Testis (tissue), 2 donors: ENCODE results near the gene GLIS1.

Source experiments
- CTCF ChIP-seq, 3 experiments: fragments of 450-650 bp in 2 of 3; fragments of 200-600 bp in 1 of 3; sonication (generic) in 1 of 3; IDR thresholded peaks; one replicate each; pipeline ENCODE4 v1.5.1; 2016 to 2019; ENCODE audit warnings: antibody characterized with exemption in 3 of 3, mild to moderate bottlenecking in 2 of 3, moderate library complexity in 1 of 3
- POLR2A ChIP-seq: fragments of 450-650 bp; IDR thresholded peaks from one replicate; pipeline ENCODE4 v1.6.1; 2017; ENCODE audit warnings: antibody characterized with exemption, mild to moderate bottlenecking, moderate library complexity

GRCh38 chr1:53695116-53695515 is 43.8 kb downstream of the GLIS1 start:
- TF ChIP-seq CTCF (IDR thresholded peaks at IDR 0.05) (no peak), POLR2A (no peak)
